ENCODE data around the gene LRRC37B.
"Not testable (repeated sequence)": the region's sequence is repeated elsewhere in the genome, so short reads cannot be mapped to it uniquely, and the experiment has no call there.

DNA sequence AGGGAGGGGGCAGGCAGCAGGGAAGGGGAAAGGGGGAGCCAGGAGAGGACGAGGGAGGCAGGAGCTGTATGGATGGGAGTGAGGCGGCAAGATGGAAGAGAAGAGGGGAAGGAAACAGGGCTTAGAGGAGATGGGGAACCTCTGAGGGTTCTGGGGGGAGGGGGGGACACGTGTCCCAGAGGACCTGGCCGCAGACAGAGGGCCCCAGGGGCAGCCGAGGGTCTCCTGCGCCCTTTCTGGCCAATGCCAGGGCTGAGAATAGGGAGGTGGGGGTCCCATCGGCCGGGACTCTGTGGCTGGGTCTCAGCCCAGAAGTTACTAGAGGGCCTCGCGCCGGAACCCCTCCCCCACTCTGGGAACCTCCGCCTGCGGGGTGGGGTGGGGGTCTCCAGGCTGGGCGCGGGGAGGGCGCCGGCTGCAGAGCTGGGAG, 76.4 kb downstream of the LRRC37B start:
- TF ChIP-seq, protein P1, sequence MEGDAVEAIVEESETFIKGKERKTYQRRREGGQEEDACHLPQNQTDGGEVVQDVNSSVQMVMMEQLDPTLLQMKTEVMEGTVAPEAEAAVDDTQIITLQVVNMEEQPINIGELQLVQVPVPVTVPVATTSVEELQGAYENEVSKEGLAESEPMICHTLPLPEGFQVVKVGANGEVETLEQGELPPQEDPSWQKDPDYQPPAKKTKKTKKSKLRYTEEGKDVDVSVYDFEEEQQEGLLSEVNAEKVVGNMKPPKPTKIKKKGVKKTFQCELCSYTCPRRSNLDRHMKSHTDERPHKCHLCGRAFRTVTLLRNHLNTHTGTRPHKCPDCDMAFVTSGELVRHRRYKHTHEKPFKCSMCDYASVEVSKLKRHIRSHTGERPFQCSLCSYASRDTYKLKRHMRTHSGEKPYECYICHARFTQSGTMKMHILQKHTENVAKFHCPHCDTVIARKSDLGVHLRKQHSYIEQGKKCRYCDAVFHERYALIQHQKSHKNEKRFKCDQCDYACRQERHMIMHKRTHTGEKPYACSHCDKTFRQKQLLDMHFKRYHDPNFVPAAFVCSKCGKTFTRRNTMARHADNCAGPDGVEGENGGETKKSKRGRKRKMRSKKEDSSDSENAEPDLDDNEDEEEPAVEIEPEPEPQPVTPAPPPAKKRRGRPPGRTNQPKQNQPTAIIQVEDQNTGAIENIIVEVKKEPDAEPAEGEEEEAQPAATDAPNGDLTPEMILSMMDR (IDR thresholded peaks at IDR 0.05), result not testable (repeated sequence)
- TF ChIP-seq POLR2A, POLR2AphosphoS5 (IDR thresholded peaks at IDR 0.05): not testable (repeated sequence)

All from gastroesophageal sphincter (tissue), 3 donors.